Mammary epithelial cell (primary cell): Measurements from ENCODE around the gene ZBTB16.

Experiments used
- EZH2 ChIP-seq: IDR thresholded peaks from 2 replicates; pipeline ENCODE4 v1.6.1; 2012; ENCODE audit warnings: low read length, inconsistent platforms, borderline replicate concordance
- TF ChIP-seq, protein P1 (sequence below), 2 donors: IDR thresholded peaks in 1 of 2; conservative IDR thresholded peaks in 1 of 2; 2 replicates each; pipeline ENCODE4 v1.5.1; 2011 to 2012; ENCODE audit warnings: inconsistent platforms in 2 of 2, low read length in 2 of 2, mild to moderate bottlenecking in 2 of 2, control low read depth in 1 of 2, low read depth in 1 of 2; ENCODE audit not compliant: insufficient read depth in 1 of 2; ENCODE audit errors: extremely low read depth in 1 of 2

DNA sequence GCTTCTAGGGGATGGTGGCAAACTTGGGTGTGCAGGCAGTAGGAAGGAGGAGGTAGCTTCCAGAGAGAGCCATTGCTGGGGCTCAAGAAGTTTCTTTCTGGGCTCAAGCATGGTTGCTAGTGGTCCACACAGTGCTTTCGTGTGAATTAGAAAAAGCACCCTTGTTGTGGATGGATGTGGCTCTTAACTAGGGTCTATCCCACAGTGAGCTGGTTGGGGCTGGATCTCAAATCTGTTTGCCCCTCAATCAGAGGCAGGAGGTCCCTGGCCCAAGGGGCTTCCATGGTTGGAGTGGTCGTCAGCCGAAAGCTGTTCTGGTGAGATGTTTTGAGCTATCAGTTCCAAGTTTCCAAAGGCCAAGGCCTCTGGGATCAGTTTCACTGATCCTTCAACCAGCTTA, 35.0 kb downstream of the ZBTB16 start:
- TF ChIP-seq, protein P1, sequence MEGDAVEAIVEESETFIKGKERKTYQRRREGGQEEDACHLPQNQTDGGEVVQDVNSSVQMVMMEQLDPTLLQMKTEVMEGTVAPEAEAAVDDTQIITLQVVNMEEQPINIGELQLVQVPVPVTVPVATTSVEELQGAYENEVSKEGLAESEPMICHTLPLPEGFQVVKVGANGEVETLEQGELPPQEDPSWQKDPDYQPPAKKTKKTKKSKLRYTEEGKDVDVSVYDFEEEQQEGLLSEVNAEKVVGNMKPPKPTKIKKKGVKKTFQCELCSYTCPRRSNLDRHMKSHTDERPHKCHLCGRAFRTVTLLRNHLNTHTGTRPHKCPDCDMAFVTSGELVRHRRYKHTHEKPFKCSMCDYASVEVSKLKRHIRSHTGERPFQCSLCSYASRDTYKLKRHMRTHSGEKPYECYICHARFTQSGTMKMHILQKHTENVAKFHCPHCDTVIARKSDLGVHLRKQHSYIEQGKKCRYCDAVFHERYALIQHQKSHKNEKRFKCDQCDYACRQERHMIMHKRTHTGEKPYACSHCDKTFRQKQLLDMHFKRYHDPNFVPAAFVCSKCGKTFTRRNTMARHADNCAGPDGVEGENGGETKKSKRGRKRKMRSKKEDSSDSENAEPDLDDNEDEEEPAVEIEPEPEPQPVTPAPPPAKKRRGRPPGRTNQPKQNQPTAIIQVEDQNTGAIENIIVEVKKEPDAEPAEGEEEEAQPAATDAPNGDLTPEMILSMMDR (conservative IDR thresholded peaks at IDR 0.05 in 1 of 2, IDR thresholded peaks at IDR 0.05 in 1 of 2; ENCODE audit: extremely low read depth in 1 of 2, insufficient read depth in 1 of 2, low read depth in 1 of 2, low read length in 2 of 2): no peak
- no peak for TF ChIP-seq EZH2
